K562 (cell line): Measurements from ENCODE around the gene ITPA. TPM values are rescaled to one million over a fixed set of nuclear protein-coding genes. Genes with fewer than 3 reads are reported as not detected.

Experiments used
- ATAC-seq: fragments of 200-7000 bp; cut with Tn5 transposase; 3 replicates; pipeline ENCODE4 v1.9.1; 2020; ENCODE audit warnings: moderate library complexity
- BruUV-seq: library from RNA; stranded (reverse); fragments of 400-500 nt; replicated peaks from 2 replicates; lab custom pipeline; 2021; lab: Mats Ljungman, UMichigan
- CTCF ChIA-PET: fragments of 300-600 bp; formaldehyde crosslinking; extraction: SDS; loops from one replicate; lab custom pipeline; 2021; ENCODE audit warnings: low intra/inter-chr PET ratio; lab: Yijun Ruan, JAX
- POLR2A ChIA-PET: fragments of 300-600, 350-650 bp; sonication (Branson Sonifier 250); formaldehyde crosslinking; extraction: SDS; loops from one replicate; lab custom pipeline; 2021; ENCODE audit warnings: antibody characterized with exemption, inconsistent platforms; lab: Yijun Ruan, JAX
- DNase-seq, 4 experiments: peaks; one replicate each; pipeline versions ENCODE4 v3.0.0 to v3.0.0-alpha.2; 2011 to 2018; ENCODE audit warnings: low spot score in 3 of 4, mixed read lengths in 3 of 4; ENCODE audit errors: extremely low read depth in 1 of 4
- FAIRE-seq: peaks from 2 replicates; lab custom pipeline; 2011; peaks lifted over from hg19 to GRCh38; lab: Jason Lieb, UNC
- H2AFZ ChIP-seq: 2 replicates; pipeline ENCODE4 v1.6.0; 2011; ENCODE audit warnings: low read depth, low read length, control low read depth, inconsistent platforms
- H3K27ac ChIP-seq: fragments of 200-600 bp; 3 replicates; pipeline ENCODE4 v1.8.0; 2011; ENCODE audit warnings: low read depth, mild to moderate bottlenecking, control low read depth, inconsistent platforms, low read length, moderate library complexity, mixed read lengths; ENCODE audit errors: extremely low read depth
- H3K27me3 ChIP-seq, 2 experiments: fragments of 300-600 bp in 1 of 2; 2 replicates in 1 of 2; 3 replicates in 1 of 2; pipeline versions ENCODE4 v1.6.0 to v1.8.0; 2011; ENCODE audit warnings: inconsistent platforms in 2 of 2, low read length in 2 of 2, mild to moderate bottlenecking in 1 of 2, mixed read lengths in 1 of 2, moderate library complexity in 1 of 2; ENCODE audit not compliant: control insufficient read depth in 2 of 2, insufficient read depth in 2 of 2
- H3K36me3 ChIP-seq: fragments of 300-600 bp; 3 replicates; pipeline ENCODE4 v1.8.0; 2011; ENCODE audit warnings: mild to moderate bottlenecking, low read length, inconsistent platforms; ENCODE audit not compliant: control insufficient read depth, insufficient read depth
- H3K4me1 ChIP-seq, 2 experiments: fragments of 200-600 bp in 1 of 2; replicated peaks in 1 of 2; 2 replicates in 1 of 2; 3 replicates in 1 of 2; pipeline versions ENCODE4 v1.5.1 to v1.8.0; 2011; ENCODE audit warnings: inconsistent platforms in 2 of 2, low read length in 2 of 2, mild to moderate bottlenecking in 1 of 2, mixed read lengths in 1 of 2, moderate library complexity in 1 of 2; ENCODE audit not compliant: control insufficient read depth in 2 of 2, insufficient read depth in 2 of 2
- H3K4me2 ChIP-seq: 2 replicates; pipeline ENCODE4 v1.6.1; 2011; ENCODE audit warnings: low read length, control low read depth, inconsistent platforms, mixed read lengths; ENCODE audit not compliant: insufficient read depth
- H3K4me3 ChIP-seq: fragments of 200-600 bp; sonication (generic), shearing (Covaris generic); 2 replicates; pipeline ENCODE4 v1.5.1; 2016; ENCODE audit warnings: control low read depth, inconsistent platforms
- H3K79me2 ChIP-seq: fragments of 200-600 bp; 3 replicates; pipeline ENCODE4 v1.8.0; 2011; ENCODE audit warnings: low read length, inconsistent platforms; ENCODE audit not compliant: control insufficient read depth, insufficient read depth
- H3K9ac ChIP-seq, 2 experiments: 2 replicates each; pipeline versions ENCODE4 v1.6.0 to v1.6.1; 2011; ENCODE audit warnings: low read depth in 2 of 2, low read length in 2 of 2, control low read depth in 1 of 2, inconsistent platforms in 1 of 2, mild to moderate bottlenecking in 1 of 2, mixed read lengths in 1 of 2; ENCODE audit not compliant: insufficient read depth in 1 of 2
- H3K9me1 ChIP-seq: one replicate; pipeline ENCODE4 v1.6.0; 2011; ENCODE audit warnings: inconsistent platforms, mild to moderate bottlenecking, low read length, moderate library complexity; ENCODE audit not compliant: control insufficient read depth, insufficient read depth
- H3K9me3 ChIP-seq: replicated peaks from 2 replicates; pipeline ENCODE4 v1.5.1; 2011; ENCODE audit warnings: low read depth, low read length, inconsistent platforms; ENCODE audit not compliant: control insufficient read depth, insufficient read depth
- H4K20me1 ChIP-seq: replicated peaks from 2 replicates; pipeline ENCODE4 v1.6.1; 2011; ENCODE audit warnings: low read length, inconsistent platforms, mixed read lengths; ENCODE audit not compliant: control insufficient read depth, insufficient read depth
- C11orf30 ChIP-seq: fragments of 450-650 bp; IDR thresholded peaks from 2 replicates; pipeline ENCODE4 v1.6.1; 2016; ENCODE audit warnings: low read depth, mild to moderate bottlenecking
- CBFA2T3 ChIP-seq: fragments of 450-650 bp; IDR thresholded peaks from 2 replicates; pipeline ENCODE4 v1.6.1; 2017
- SMARCA5 ChIP-seq: fragments of 450-650 bp; IDR thresholded peaks from 2 replicates; pipeline ENCODE4 v1.6.1; 2016
- SNAPC5 ChIP-seq: fragments of 250-450 bp; sonication (Bioruptor Pico); IDR thresholded peaks from 2 replicates; pipeline ENCODE4 v1.8.0; 2021; ENCODE audit warnings: moderate library complexity, mild to moderate bottlenecking, inconsistent platforms
- ZBTB8A ChIP-seq: fragments of 450-650 bp; IDR thresholded peaks from 2 replicates; pipeline ENCODE4 v1.6.1; 2018; ENCODE audit warnings: mild to moderate bottlenecking, moderate library complexity; ENCODE audit not compliant: partially characterized antibody
- ZNF253 ChIP-seq: fragments of 250-450 bp; sonication (Bioruptor Pico); conservative IDR thresholded peaks from 2 replicates; pipeline ENCODE4 v1.6.1; 2021; ENCODE audit warnings: mild to moderate bottlenecking
- WGBS: fragments of 100-300 bp; shearing (Covaris generic); methylation state at CpG from one replicate; pipeline ENCODE4 v1.1.6; 2016; ENCODE audit warnings: low coverage, mixed read lengths; ENCODE audit not compliant: insufficient coverage; ENCODE audit errors: missing lambda C conversion rate; 5-methylcytosine and 5-hydroxymethylcytosine counted together
- in situ Hi-C: fragments of 300-500 bp; cut with MboI; formaldehyde crosslinking; loops from 4 replicates; pipeline ENCODE4 v1.15.0; 2018; ENCODE audit warnings: inconsistent platforms, mixed read lengths
- intact Hi-C: fragments of 100-400 bp; cut with micrococcal nuclease; formaldehyde crosslinking; loops from 2 replicates; pipeline ENCODE4 v1.14.2; 2022
- polyA plus RNA-seq, 8 experiments: library from polyadenylated mRNA; depleted of rRNA in 4 of 8; stranded (reverse) in 5 of 8; unstranded in 3 of 8; fragments of >200 nt; fragmentation: Nextera tagmentation in 2 of 8; fragmentation: Illumina TruSeq in 1 of 8; extraction: Ambion mirVana in 2 of 8; extraction: Trizol in 1 of 8; gene quantifications; 2 replicates each; pipeline versions ENCODE4 v1.2.1 to v1.2.3, GENCODE V29; 2011 to 2014; ENCODE audit warnings: inconsistent platforms in 1 of 8, missing spikeins in 1 of 8
- total RNA-seq, 7 experiments: library from RNA; depleted of rRNA in 6 of 7; stranded (reverse); fragments of >200 nt in 6 of 7; fragmentation: Illumina TruSeq in 2 of 7; extraction: Trizol in 2 of 7; gene quantifications; 2 replicates each; pipeline versions ENCODE4 v1.2.1 to v1.2.3, GENCODE V29; 2011 to 2021; ENCODE audit warnings: low replicate concordance in 1 of 7
- TF ChIP-seq, protein P1 (sequence below): fragments of 200-800 bp; sonication (Bioruptor generic); IDR thresholded peaks from 2 replicates; pipeline ENCODE4 v1.6.1; 2017; ENCODE audit warnings: missing genetic modification characterization, missing compliant biosample characterization
- TF ChIP-seq, protein P2 (sequence below), 2 experiments: fragments of 450-650 bp; formaldehyde crosslinking in 1 of 2; IDR thresholded peaks; 2 replicates each; pipeline versions ENCODE4 v1.4.0 to v1.6.1; 2014 to 2020; ENCODE audit warnings: mild to moderate bottlenecking in 2 of 2, borderline replicate concordance in 1 of 2, low read depth in 1 of 2
- TF ChIP-seq, protein P3 (sequence below): sonication (generic); formaldehyde crosslinking; IDR thresholded peaks from 2 replicates; pipeline ENCODE4 v1.8.0; 2022; ENCODE audit warnings: mild to moderate bottlenecking, missing genetic modification reagents

Gene ITPA
- total and polyA plus RNA-seq, 9 of the 15 experiments (the other 6 are each of a cell fraction or from before 2014, with no cell fraction given): 5.0 to 79.7 (median 36.7) TPM

- Histone ChIP-seq H3K27ac (no peak within 1 kb of the TSS), H3K4me1 (peaks cover 0 to 26% of the 10 kb centered on the region in 2 experiments; a peak in 2 of 5 replicates), H4K20me1 (no peaks in the 10 kb centered on the region; the same call in 1 of the 2 replicates), H3K36me3 (no peaks in the 10 kb centered on the region), H3K9me1 (no peaks in the 10 kb centered on the region), H3K79me2 (no peaks in the 10 kb centered on the region), H3K27me3 (peaks cover 8 to 60% of the 10 kb centered on the region in 2 experiments; a peak in 3 of 5 replicates), H2AFZ (peak within 1 kb of the TSS; percentile 59), H3K9me3 (no peaks in the 10 kb centered on the region), H3K9ac (peak within 1 kb of the TSS; percentile 14 to 79; a peak in 2 of 4 replicates), H3K4me3 (peak within 1 kb of the TSS; percentile 43), H3K4me2 (peak within 1 kb of the TSS; percentile 52)
- in situ Hi-C loops (no loop called here), intact Hi-C loops (no loop called here)
- ChIA-PET POLR2A (no interaction called here), CTCF (no interaction called here)
- no TSS peak for BruUV-seq
- 1% methylated on average over 64 of the region's 107 CpGs for WGBS
- peak; percentile 52 to 76 (median 64) for DNase-seq
- FAIRE-seq: no peak
- peak; percentile 73 for ATAC-seq
- TF ChIP-seq ZBTB8A: no peak
- no peak for TF ChIP-seq SMARCA5
- TF ChIP-seq C11orf30: no peak
- no peak for TF ChIP-seq CBFA2T3
- TF ChIP-seq ZNF253: no peak
- TF ChIP-seq, protein P1, sequence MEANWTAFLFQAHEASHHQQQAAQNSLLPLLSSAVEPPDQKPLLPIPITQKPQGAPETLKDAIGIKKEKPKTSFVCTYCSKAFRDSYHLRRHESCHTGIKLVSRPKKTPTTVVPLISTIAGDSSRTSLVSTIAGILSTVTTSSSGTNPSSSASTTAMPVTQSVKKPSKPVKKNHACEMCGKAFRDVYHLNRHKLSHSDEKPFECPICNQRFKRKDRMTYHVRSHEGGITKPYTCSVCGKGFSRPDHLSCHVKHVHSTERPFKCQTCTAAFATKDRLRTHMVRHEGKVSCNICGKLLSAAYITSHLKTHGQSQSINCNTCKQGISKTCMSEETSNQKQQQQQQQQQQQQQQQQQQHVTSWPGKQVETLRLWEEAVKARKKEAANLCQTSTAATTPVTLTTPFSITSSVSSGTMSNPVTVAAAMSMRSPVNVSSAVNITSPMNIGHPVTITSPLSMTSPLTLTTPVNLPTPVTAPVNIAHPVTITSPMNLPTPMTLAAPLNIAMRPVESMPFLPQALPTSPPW (CRISPR knock-in tag): no peak
- TF ChIP-seq, protein P2, sequence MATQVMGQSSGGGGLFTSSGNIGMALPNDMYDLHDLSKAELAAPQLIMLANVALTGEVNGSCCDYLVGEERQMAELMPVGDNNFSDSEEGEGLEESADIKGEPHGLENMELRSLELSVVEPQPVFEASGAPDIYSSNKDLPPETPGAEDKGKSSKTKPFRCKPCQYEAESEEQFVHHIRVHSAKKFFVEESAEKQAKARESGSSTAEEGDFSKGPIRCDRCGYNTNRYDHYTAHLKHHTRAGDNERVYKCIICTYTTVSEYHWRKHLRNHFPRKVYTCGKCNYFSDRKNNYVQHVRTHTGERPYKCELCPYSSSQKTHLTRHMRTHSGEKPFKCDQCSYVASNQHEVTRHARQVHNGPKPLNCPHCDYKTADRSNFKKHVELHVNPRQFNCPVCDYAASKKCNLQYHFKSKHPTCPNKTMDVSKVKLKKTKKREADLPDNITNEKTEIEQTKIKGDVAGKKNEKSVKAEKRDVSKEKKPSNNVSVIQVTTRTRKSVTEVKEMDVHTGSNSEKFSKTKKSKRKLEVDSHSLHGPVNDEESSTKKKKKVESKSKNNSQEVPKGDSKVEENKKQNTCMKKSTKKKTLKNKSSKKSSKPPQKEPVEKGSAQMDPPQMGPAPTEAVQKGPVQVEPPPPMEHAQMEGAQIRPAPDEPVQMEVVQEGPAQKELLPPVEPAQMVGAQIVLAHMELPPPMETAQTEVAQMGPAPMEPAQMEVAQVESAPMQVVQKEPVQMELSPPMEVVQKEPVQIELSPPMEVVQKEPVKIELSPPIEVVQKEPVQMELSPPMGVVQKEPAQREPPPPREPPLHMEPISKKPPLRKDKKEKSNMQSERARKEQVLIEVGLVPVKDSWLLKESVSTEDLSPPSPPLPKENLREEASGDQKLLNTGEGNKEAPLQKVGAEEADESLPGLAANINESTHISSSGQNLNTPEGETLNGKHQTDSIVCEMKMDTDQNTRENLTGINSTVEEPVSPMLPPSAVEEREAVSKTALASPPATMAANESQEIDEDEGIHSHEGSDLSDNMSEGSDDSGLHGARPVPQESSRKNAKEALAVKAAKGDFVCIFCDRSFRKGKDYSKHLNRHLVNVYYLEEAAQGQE (IDR thresholded peaks at IDR 0.05; ENCODE audit: borderline replicate concordance): peak; percentile 17; the same call in 1 of the 2 replicates
- TF ChIP-seq, protein P2 (CRISPR knock-in tag; IDR thresholded peaks at IDR 0.05; ENCODE audit: low read depth): no peak
- TF ChIP-seq, protein P3, sequence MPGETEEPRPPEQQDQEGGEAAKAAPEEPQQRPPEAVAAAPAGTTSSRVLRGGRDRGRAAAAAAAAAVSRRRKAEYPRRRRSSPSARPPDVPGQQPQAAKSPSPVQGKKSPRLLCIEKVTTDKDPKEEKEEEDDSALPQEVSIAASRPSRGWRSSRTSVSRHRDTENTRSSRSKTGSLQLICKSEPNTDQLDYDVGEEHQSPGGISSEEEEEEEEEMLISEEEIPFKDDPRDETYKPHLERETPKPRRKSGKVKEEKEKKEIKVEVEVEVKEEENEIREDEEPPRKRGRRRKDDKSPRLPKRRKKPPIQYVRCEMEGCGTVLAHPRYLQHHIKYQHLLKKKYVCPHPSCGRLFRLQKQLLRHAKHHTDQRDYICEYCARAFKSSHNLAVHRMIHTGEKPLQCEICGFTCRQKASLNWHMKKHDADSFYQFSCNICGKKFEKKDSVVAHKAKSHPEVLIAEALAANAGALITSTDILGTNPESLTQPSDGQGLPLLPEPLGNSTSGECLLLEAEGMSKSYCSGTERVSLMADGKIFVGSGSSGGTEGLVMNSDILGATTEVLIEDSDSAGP (CRISPR knock-in tag): 0 out of 2 replicates have a peak, but pooled peaks have one; percentile 63
- no peak for TF ChIP-seq SNAPC5 (CRISPR knock-in tag)
Measured at GRCh38 chr20:3239026-3239866, 29.9 kb downstream of the ITPA start, which contains the start of gene SLC4A11. Gene SLC4A11 (minus strand): TSS chr20:3239190. CDS start chr20:3239137, 53 bp downstream.
